Measurements from ENCODE around the gene TAMALIN. TPM values are rescaled to one million over a fixed set of nuclear protein-coding genes. Genes with fewer than 3 reads are reported as not detected.

Gene TAMALIN
- total RNA-seq, 4 donors from 2014 or later: 1.7 to 10.7 (median 3.6) TPM

DNA sequence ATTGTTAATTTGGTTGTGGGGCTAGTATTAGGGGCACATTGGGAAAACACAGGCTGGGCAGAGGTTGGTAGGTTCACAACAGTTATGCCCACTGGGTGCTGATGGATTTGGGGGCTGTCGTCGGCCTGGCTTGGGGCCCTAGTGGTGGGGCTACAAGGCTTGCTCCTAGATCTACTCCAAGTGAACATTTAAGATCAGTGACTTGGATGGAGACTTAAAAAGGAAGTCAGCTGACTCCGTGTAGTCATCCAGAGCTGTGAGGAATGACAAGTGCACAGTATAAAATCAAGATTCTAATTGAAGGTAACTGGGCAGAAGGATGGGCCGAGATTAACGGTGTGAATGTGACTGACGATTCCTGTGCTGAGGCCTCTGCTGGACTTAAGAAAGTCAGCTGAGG, 31.7 kb downstream of the TAMALIN start:
- Histone ChIP-seq H3K36me3 (no peaks in the 10 kb centered on the region), H3K4me1 (peaks cover 12 to 58% (median 27%) of the 10 kb centered on the region in 3 donors), H3K4me3 (peak overlapping the region in 1 of 4 donors; percentile 82), H3K27me3 (peaks cover 0 to 32% (median 0%) of the 10 kb centered on the region in 4 donors), H3K9me3 (no peaks in the 10 kb centered on the region), H3K27ac (peak overlapping the region in 3 of 4 donors; percentile 86 to 95 (median 86))
- WGBS, 2 donors: 75 to 83% methylated on average over 6 of the region's 6 CpGs
- TF ChIP-seq, protein P1, sequence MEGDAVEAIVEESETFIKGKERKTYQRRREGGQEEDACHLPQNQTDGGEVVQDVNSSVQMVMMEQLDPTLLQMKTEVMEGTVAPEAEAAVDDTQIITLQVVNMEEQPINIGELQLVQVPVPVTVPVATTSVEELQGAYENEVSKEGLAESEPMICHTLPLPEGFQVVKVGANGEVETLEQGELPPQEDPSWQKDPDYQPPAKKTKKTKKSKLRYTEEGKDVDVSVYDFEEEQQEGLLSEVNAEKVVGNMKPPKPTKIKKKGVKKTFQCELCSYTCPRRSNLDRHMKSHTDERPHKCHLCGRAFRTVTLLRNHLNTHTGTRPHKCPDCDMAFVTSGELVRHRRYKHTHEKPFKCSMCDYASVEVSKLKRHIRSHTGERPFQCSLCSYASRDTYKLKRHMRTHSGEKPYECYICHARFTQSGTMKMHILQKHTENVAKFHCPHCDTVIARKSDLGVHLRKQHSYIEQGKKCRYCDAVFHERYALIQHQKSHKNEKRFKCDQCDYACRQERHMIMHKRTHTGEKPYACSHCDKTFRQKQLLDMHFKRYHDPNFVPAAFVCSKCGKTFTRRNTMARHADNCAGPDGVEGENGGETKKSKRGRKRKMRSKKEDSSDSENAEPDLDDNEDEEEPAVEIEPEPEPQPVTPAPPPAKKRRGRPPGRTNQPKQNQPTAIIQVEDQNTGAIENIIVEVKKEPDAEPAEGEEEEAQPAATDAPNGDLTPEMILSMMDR (IDR thresholded peaks at IDR 0.05): no peak
- TF ChIP-seq POLR2A (IDR thresholded peaks at IDR 0.05): peak in 1 of 4 donors; percentile 8
- intact Hi-C loops (cut with DNase I): no loop called here
- no peak for DNase-seq

DNA sequence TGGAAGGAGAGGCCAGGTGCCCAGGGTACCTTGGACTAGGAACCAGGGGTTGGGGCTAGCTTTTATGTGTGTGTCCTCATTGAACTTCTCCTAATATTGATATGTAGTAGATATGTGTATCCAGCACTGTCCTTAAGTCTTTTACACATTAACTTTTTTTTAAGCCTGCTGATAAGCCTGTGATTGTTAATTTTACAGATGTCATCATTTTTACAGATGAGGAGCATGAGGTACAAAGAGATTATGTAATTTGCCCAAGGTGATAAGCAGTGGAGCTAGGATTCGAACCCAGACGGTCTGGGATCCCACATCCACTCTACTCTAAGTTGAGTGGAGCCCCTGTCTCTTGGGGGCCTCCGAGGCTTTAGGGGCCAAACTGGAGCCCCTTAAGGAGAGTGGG, 34.3 kb downstream of the TAMALIN start:
- no peaks in the 10 kb centered on the region for H3K36me3 ChIP-seq
- TF ChIP-seq, protein P1 (IDR thresholded peaks at IDR 0.05): no peak
- no peak for TF ChIP-seq POLR2A (IDR thresholded peaks at IDR 0.05)
- H3K4me1 ChIP-seq: peaks cover 22 to 73% (median 46%) of the 10 kb centered on the region in 3 donors
- no peaks in the 10 kb centered on the region for H3K9me3 ChIP-seq
- peak overlapping the region in 2 of 4 donors; percentile 1 to 85 for H3K27ac ChIP-seq
- H3K4me3 ChIP-seq: no peak overlapping the region
- no peak for DNase-seq
- H3K27me3 ChIP-seq: peaks cover 0 to 22% (median 0%) of the 10 kb centered on the region in 4 donors
- 65 to 77% methylated on average over 2 to 3 of the region's 3 CpGs for WGBS, 2 donors
- intact Hi-C loops (cut with DNase I): no loop called here

DNA sequence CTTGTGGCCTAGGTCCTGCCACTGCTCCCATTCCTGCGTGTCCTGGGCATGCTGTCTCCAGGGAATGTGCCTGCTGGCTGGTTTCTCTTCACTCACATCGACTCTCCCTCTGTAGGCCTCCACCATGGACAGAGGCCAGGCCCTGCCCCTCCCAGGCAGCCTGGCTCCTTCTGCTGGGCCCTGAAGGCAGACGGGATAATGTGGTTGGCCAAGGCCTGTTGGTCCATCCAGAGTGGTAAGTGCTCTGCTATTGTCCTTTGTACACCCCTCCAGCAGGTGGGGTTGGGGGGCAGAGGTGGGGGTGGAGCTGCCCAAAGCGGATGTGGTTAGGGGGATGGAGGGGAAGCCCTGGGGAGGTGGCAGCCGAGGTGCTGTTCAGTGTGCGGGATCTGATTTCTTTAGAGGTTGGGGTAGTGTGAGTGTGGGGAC, 35.0 kb downstream of the TAMALIN start:
- intact Hi-C loops (cut with DNase I): no loop called here
- Histone ChIP-seq H3K27me3 (peaks cover 0 to 20% (median 0%) of the 10 kb centered on the region in 4 donors), H3K4me3 (no peak overlapping the region), H3K4me1 (peaks cover 20 to 73% (median 43%) of the 10 kb centered on the region in 3 donors), H3K36me3 (no peaks in the 10 kb centered on the region), H3K27ac (peak overlapping the region in 3 of 4 donors; percentile 13 to 85 (median 84)), H3K9me3 (no peaks in the 10 kb centered on the region)
- TF ChIP-seq, protein P1 (IDR thresholded peaks at IDR 0.05): no peak
- TF ChIP-seq POLR2A (IDR thresholded peaks at IDR 0.05): no peak
- 41 to 80% methylated on average over 2 to 6 of the region's 6 CpGs for WGBS, 2 donors
- no peak for DNase-seq

DNA sequence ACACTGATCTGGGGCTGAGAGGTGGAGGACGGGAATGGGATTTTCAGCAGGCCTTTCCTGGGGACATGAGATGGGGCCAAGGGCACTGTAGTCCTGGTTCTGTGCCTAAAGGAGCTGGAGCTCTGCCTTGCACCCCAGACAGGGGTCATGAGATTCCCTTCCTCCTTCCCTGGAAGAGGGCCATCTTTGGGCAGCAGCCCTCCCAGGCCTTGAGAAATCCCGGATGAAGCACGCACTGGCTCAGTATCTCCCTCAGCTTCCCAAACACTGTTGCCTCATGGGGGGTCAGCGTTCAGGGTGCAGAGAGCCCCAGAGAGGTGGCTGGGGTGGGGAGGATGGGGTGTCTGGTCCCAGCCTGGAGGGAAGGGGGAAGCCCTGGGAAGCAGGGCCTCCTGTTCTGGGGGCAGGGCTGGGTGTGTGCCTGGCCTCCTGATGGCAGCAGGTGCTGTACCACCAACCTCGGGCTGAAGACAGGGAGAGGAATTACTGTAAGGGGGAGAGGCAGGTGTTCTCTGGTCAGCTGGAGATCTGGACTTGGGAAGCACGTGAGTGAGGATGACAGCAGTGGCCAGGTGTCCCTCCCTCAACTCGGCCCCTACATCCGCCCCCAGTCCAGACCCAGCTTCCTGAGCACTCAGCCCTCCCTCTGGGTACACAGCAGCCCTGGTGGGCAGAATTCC, 36.1 kb downstream of the TAMALIN start:
- Histone ChIP-seq H3K4me1 (peaks cover 13 to 70% (median 37%) of the 10 kb centered on the region in 3 donors), H3K4me3 (no peak overlapping the region), H3K27ac (peak overlapping the region in 3 of 4 donors; percentile 79 to 85 (median 84)), H3K27me3 (peaks cover 0 to 13% (median 0%) of the 10 kb centered on the region in 4 donors), H3K9me3 (no peaks in the 10 kb centered on the region), H3K36me3 (no peaks in the 10 kb centered on the region)
- no peak for DNase-seq
- TF ChIP-seq, protein P1 (IDR thresholded peaks at IDR 0.05): no peak
- no peak for TF ChIP-seq POLR2A (IDR thresholded peaks at IDR 0.05)
- intact Hi-C loops (cut with DNase I): no loop called here
- 83 to 88% methylated on average over 2 to 4 of the region's 8 CpGs for WGBS, 2 donors

Data from esophagus squamous epithelium (tissue), 5 donors.